Endothelial cell of umbilical vein (primary cell): ENCODE results near the gene PRKCB. TPM values are rescaled to one million over a fixed set of nuclear protein-coding genes. Genes with fewer than 3 reads are reported as not detected.

Experiments
- BruUV-seq: library from RNA; stranded (reverse); fragments of 400-500 nt; replicated peaks from 2 replicates; lab custom pipeline; 2021; lab: Mats Ljungman, UMichigan
- CTCF ChIA-PET: fragments of 300-600, 350-600 bp; sonication (Branson Sonifier 250); formaldehyde crosslinking; loops from one replicate; lab custom pipeline; 2021; ENCODE audit warnings: antibody characterized with exemption, inconsistent platforms; lab: Charles Lee
- POLR2A ChIA-PET: fragments of 300-600, 350-600 bp; sonication (Branson Sonifier 250); formaldehyde crosslinking; loops from one replicate; lab custom pipeline; 2021; ENCODE audit warnings: antibody characterized with exemption, inconsistent platforms; lab: Charles Lee
- DNase-seq: peaks from one replicate; pipeline ENCODE4 v3.0.0-alpha.2; 2011; ENCODE audit warnings: low read depth, low spot score
- FAIRE-seq: peaks from 2 replicates; lab custom pipeline; 2011; peaks lifted over from hg19 to GRCh38; lab: Jason Lieb, UNC
- H2AFZ ChIP-seq: 2 replicates; pipeline ENCODE4 v1.6.0; 2012; ENCODE audit warnings: low read depth, low read length, control low read depth, inconsistent platforms
- H3K27ac ChIP-seq: 2 replicates; pipeline ENCODE4 v1.5.1; 2011; ENCODE audit warnings: low read depth, mild to moderate bottlenecking, control low read depth, low read length, moderate library complexity; ENCODE audit not compliant: insufficient read depth
- H3K27me3 ChIP-seq, 2 experiments: 2 replicates each; pipeline versions ENCODE4 v1.6.0 to v1.6.1; 2011; ENCODE audit warnings: low read length in 2 of 2, mixed read lengths in 1 of 2; ENCODE audit not compliant: control insufficient read depth in 2 of 2, insufficient read depth in 2 of 2
- H3K36me3 ChIP-seq, 2 experiments: 2 replicates in 1 of 2; 3 replicates in 1 of 2; pipeline ENCODE4 v1.5.1; 2011; ENCODE audit warnings: low read length in 2 of 2, mild to moderate bottlenecking in 1 of 2, moderate library complexity in 1 of 2; ENCODE audit not compliant: control insufficient read depth in 2 of 2, insufficient read depth in 2 of 2; ENCODE audit errors: extremely low read depth in 1 of 2
- H3K4me1 ChIP-seq: 3 replicates; pipeline ENCODE4 v1.5.1; 2011; ENCODE audit warnings: mild to moderate bottlenecking, low read length; ENCODE audit not compliant: control insufficient read depth, insufficient read depth; ENCODE audit errors: extremely low read depth
- H3K4me2 ChIP-seq: 2 replicates; pipeline ENCODE4 v1.6.1; 2011; ENCODE audit warnings: low read length, control low read depth, mixed read lengths; ENCODE audit not compliant: insufficient read depth
- H3K4me3 ChIP-seq, 3 experiments: fragments of 200-600 bp in 1 of 3; sonication (generic), shearing (Covaris generic) in 1 of 3; replicated peaks in 1 of 3; 2 replicates each; pipeline ENCODE4 v1.5.1; 2011 to 2016; ENCODE audit warnings: control low read depth in 3 of 3, low read length in 3 of 3, mild to moderate bottlenecking in 2 of 3, inconsistent platforms in 1 of 3, low read depth in 1 of 3, moderate library complexity in 1 of 3; ENCODE audit not compliant: insufficient read depth in 1 of 3
- H3K79me2 ChIP-seq: 2 replicates; pipeline ENCODE4 v1.6.0; 2012; ENCODE audit warnings: low read length, inconsistent platforms; ENCODE audit not compliant: control insufficient read depth, insufficient read depth
- H3K9ac ChIP-seq: replicated peaks from 2 replicates; pipeline ENCODE3; 2011; ENCODE audit warnings: low read length, control low read depth; ENCODE audit not compliant: insufficient read depth; ENCODE audit errors: extremely low read depth
- H3K9me1 ChIP-seq: replicated peaks from 3 replicates; pipeline ENCODE4 v1.6.0; 2011; ENCODE audit warnings: mild to moderate bottlenecking, low read length; ENCODE audit not compliant: control insufficient read depth, insufficient read depth; ENCODE audit errors: extremely low read depth
- H3K9me3 ChIP-seq: replicated peaks from 2 replicates; pipeline ENCODE4 v1.5.1; 2012; ENCODE audit warnings: low read length, inconsistent platforms; ENCODE audit not compliant: control insufficient read depth, insufficient read depth
- H4K20me1 ChIP-seq: replicated peaks from 2 replicates; pipeline ENCODE3; 2011; ENCODE audit warnings: mild to moderate bottlenecking, low read length; ENCODE audit not compliant: control insufficient read depth, insufficient read depth; ENCODE audit errors: extremely low read depth
- EZH2 ChIP-seq: IDR thresholded peaks from 2 replicates; pipeline ENCODE4 v1.6.1; 2012; ENCODE audit warnings: borderline replicate concordance, low read depth, mild to moderate bottlenecking, moderate library complexity, low read length, inconsistent platforms; ENCODE audit not compliant: severe bottlenecking
- FOS ChIP-seq: IDR thresholded peaks from 2 replicates; pipeline ENCODE4 v1.6.1; 2011; ENCODE audit warnings: mild to moderate bottlenecking, low read length, moderate library complexity, borderline replicate concordance; ENCODE audit not compliant: insufficient read depth
- GATA2 ChIP-seq: IDR thresholded peaks from 2 replicates; pipeline ENCODE4 v1.7.0; 2011; ENCODE audit warnings: low read depth, mild to moderate bottlenecking, moderate library complexity, mixed read lengths, low read length; ENCODE audit not compliant: insufficient read length, insufficient read depth
- JUN ChIP-seq: IDR thresholded peaks from 2 replicates; pipeline ENCODE4 v1.6.1; 2011; ENCODE audit warnings: borderline replicate concordance, low read depth; ENCODE audit not compliant: insufficient read length, insufficient read depth
- MYC ChIP-seq: IDR thresholded peaks from one replicate; pipeline ENCODE4 v1.6.1; 2011; ENCODE audit warnings: mild to moderate bottlenecking, low read depth, low read length
- POLR2A ChIP-seq: IDR thresholded peaks from 2 replicates; pipeline ENCODE4 v1.6.1; 2012; ENCODE audit warnings: low read depth, mild to moderate bottlenecking, control low read depth, low read length
- POLR2AphosphoS5 ChIP-seq: IDR thresholded peaks from 2 replicates; pipeline ENCODE4 v1.6.1; 2012; ENCODE audit warnings: low read depth, mild to moderate bottlenecking, control low read depth, low read length, moderate library complexity; ENCODE audit not compliant: insufficient read depth
- dilution Hi-C: fragments of 300-500 bp; cut with MboI; formaldehyde crosslinking; loops from one replicate; pipeline ENCODE4 v1.15.0; 2019; ENCODE audit warnings: low sequenced_read_pairs; ENCODE audit not compliant: extremely low pct_ligation_motif_present
- intact Hi-C: fragments of 100-400 bp; cut with micrococcal nuclease; formaldehyde crosslinking; loops from one replicate; pipeline ENCODE4 v1.10.0; 2022
- polyA plus RNA-seq, 4 experiments: library from polyadenylated mRNA; depleted of rRNA in 3 of 4; stranded (reverse) in 3 of 4; unstranded in 1 of 4; fragments of >200 nt; gene quantifications; 2 replicates each; pipeline versions ENCODE4 v1.2.1 to v1.2.3, GENCODE V29; 2011 to 2012; ENCODE audit warnings: missing spikeins in 1 of 4
- total RNA-seq: library from RNA; stranded (reverse); gene quantifications from 2 replicates; pipeline ENCODE4 v1.2.3, GENCODE V29; 2021
- TF ChIP-seq, protein P1 (sequence below): IDR thresholded peaks from 2 replicates; pipeline ENCODE4 v1.6.1; 2011; ENCODE audit not compliant: insufficient read depth, insufficient read length
- TF ChIP-seq, protein P2 (sequence below), 2 donors: IDR thresholded peaks; 1 replicate in 1 of 2; 2 replicates in 1 of 2; pipeline ENCODE4 v1.5.1; 2011; ENCODE audit warnings: low read length in 2 of 2, mild to moderate bottlenecking in 2 of 2, moderate library complexity in 2 of 2, control low read depth in 1 of 2, inconsistent platforms in 1 of 2, low read depth in 1 of 2; ENCODE audit not compliant: insufficient read depth in 1 of 2; ENCODE audit errors: extremely low read depth in 1 of 2

PRKCB gene
- total and polyA plus RNA-seq, 2 donors (not counting 3 experiments of a cell fraction or from before 2014, with no cell fraction given) = 0.01 TPM; not detected in 1

DNA sequence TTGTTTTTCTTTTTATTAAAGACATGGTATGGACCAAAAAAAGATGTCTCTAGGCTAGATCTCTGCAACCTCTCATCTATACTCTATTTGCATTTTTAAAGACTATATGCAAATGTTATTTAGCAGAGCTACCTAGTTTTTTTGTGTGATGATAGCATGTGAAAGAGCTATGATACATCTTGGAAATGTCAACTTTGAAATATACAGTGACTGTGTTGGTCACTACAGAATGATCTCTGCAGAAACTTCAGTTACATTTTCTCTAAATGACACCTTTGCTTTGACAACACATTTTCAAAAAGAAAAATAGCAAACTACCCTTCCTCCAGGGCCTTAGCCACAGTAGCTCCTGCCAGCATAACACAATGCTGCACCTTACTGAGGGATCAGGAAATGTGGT, 86.6 kb downstream of the PRKCB start:
- FAIRE-seq (no peak), DNase-seq (no peak)
- H2AFZ ChIP-seq = no peak overlapping the region
- H3K79me2 ChIP-seq = no peaks in the 10 kb centered on the region
- no peak for TF ChIP-seq FOS
- TF ChIP-seq, protein P1, sequence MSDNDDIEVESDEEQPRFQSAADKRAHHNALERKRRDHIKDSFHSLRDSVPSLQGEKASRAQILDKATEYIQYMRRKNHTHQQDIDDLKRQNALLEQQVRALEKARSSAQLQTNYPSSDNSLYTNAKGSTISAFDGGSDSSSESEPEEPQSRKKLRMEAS = no peak
- no peak for TF ChIP-seq POLR2AphosphoS5
- TF ChIP-seq EZH2 = no peak
- TF ChIP-seq JUN = no peak
- TF ChIP-seq, protein P2, sequence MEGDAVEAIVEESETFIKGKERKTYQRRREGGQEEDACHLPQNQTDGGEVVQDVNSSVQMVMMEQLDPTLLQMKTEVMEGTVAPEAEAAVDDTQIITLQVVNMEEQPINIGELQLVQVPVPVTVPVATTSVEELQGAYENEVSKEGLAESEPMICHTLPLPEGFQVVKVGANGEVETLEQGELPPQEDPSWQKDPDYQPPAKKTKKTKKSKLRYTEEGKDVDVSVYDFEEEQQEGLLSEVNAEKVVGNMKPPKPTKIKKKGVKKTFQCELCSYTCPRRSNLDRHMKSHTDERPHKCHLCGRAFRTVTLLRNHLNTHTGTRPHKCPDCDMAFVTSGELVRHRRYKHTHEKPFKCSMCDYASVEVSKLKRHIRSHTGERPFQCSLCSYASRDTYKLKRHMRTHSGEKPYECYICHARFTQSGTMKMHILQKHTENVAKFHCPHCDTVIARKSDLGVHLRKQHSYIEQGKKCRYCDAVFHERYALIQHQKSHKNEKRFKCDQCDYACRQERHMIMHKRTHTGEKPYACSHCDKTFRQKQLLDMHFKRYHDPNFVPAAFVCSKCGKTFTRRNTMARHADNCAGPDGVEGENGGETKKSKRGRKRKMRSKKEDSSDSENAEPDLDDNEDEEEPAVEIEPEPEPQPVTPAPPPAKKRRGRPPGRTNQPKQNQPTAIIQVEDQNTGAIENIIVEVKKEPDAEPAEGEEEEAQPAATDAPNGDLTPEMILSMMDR (IDR thresholded peaks at IDR 0.05; ENCODE audit: extremely low read depth in 1 of 2, insufficient read depth in 1 of 2, low read depth in 1 of 2, low read length in 2 of 2) = no peak
- TF ChIP-seq MYC = no peak
- TF ChIP-seq GATA2 = no peak
- TF ChIP-seq POLR2A = no peak
- dilution Hi-C loops (no loop called here), intact Hi-C loops (no loop called here)
- H3K4me1 ChIP-seq = no peaks in the 10 kb centered on the region
- no peak overlapping the region for H3K4me2 ChIP-seq
- no TSS peak for BruUV-seq
- no peaks in the 10 kb centered on the region for H3K27me3 ChIP-seq
- no peaks in the 10 kb centered on the region for H4K20me1 ChIP-seq
- CTCF ChIA-PET = no interaction called here
- POLR2A ChIA-PET = no interaction called here
- no peaks in the 10 kb centered on the region for H3K9me1 ChIP-seq
- H3K9ac ChIP-seq = no peak overlapping the region
- H3K27ac ChIP-seq = no peak overlapping the region
- no peak overlapping the region for H3K4me3 ChIP-seq
- no peaks in the 10 kb centered on the region for H3K9me3 ChIP-seq
- no peaks in the 10 kb centered on the region for H3K36me3 ChIP-seq
